Prostate gland (tissue), 2 donors: Measurements from ENCODE around the gene FOXL1. TPM values are rescaled to one million over a fixed set of nuclear protein-coding genes. Genes with fewer than 3 reads are reported as not detected.

Experiments used
- DNase-seq: peaks from one replicate; pipeline ENCODE4 v3.0.0-alpha.2; 2019; ENCODE audit warnings: low spot score
- H3K27ac ChIP-seq, 2 donors: fragments of 200-600 bp; sonication (generic); 2 replicates each; pipeline ENCODE4 v1.5.1; 2017 to 2019
- H3K27me3 ChIP-seq: fragments of 200-600 bp; sonication (generic); replicated peaks from 2 replicates; pipeline ENCODE4 v1.5.1; 2019; ENCODE audit not compliant: insufficient read depth
- H3K36me3 ChIP-seq, 2 donors: fragments of 200-600 bp; sonication (generic); 1 replicate in 1 of 2; 2 replicates in 1 of 2; pipeline versions ENCODE4 v1.5.1 to v1.8.1; 2017 to 2019
- H3K4me1 ChIP-seq: fragments of 200-600 bp; sonication (generic); replicated peaks from 2 replicates; pipeline ENCODE4 v1.5.1; 2019
- H3K4me3 ChIP-seq, 2 donors: fragments of 200-600 bp; sonication (generic); 2 replicates each; pipeline ENCODE4 v1.5.1; 2017 to 2019
- H3K9me3 ChIP-seq: fragments of 200-600 bp; sonication (generic); 2 replicates; pipeline ENCODE4 v1.5.1; 2017
- POLR2A ChIP-seq: fragments of 450-650 bp; IDR thresholded peaks from one replicate; pipeline ENCODE4 v1.6.1; 2016; ENCODE audit warnings: antibody characterized with exemption, mild to moderate bottlenecking
- POLR2AphosphoS5 ChIP-seq: sonication (generic); formaldehyde crosslinking; IDR thresholded peaks from one replicate; pipeline ENCODE4 v1.6.1; 2017; ENCODE audit warnings: antibody characterized with exemption
- WGBS: methylation state at CpG from one replicate; pipeline ENCODE4 v1.1.5; 2018; 5-methylcytosine and 5-hydroxymethylcytosine counted together
- intact Hi-C: fragments of 100-400 bp; cut with DNase I; formaldehyde crosslinking; loops from one replicate; pipeline ENCODE4 v1.14.2; 2022
- total RNA-seq, 2 donors: library from RNA; depleted of rRNA; stranded (reverse); fragments of >200 nt; gene quantifications; one replicate each; pipeline ENCODE4 v1.1.0, GENCODE V29; 2016
- TF ChIP-seq, protein P1 (sequence below), 4 experiments: fragments of 200-600 bp in 2 of 4; fragments of 450-650 bp in 2 of 4; sonication (generic) in 2 of 4; IDR thresholded peaks; 1 replicate in 3 of 4; 2 replicates in 1 of 4; pipeline ENCODE4 v1.5.1; 2016 to 2019; ENCODE audit warnings: antibody characterized with exemption in 4 of 4, mild to moderate bottlenecking in 2 of 4, moderate library complexity in 2 of 4

FOXL1 gene
- total RNA-seq, 2 donors from 2014 or later: 0.87 to 8.6 TPM

DNA sequence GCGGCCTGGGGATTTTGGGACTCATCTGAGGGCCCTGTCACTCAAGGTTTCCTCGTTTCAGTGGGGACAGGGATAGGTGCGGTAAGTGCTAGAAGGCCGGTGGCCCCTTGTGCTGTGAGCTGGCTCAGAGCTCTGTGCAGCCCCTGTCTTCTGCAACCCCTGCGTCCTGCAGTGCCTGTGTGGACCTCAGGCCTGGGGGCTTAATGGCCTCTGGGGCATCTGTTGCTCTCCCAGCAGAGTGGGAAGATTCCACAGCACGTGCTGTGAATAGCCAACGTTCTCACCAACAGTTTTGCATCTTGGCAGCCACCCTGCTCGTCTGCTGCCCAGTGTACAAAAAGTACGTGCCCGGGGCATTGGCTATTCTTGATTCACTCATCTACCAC lies 6.8 kb upstream of the FOXL1 start:
- no peak overlapping the region for H3K4me3 ChIP-seq
- intact Hi-C loops: no loop called here
- no peaks in the 10 kb centered on the region for H3K4me1 ChIP-seq
- H3K36me3 ChIP-seq: no peaks in the 10 kb centered on the region
- 78% methylated on average over 10 of the region's 10 CpGs for WGBS
- H3K27ac ChIP-seq: no peak overlapping the region
- H3K27me3 ChIP-seq: peaks cover 41% of the 10 kb centered on the region
- TF ChIP-seq POLR2A (no peak), POLR2AphosphoS5 (no peak)
- TF ChIP-seq, protein P1, sequence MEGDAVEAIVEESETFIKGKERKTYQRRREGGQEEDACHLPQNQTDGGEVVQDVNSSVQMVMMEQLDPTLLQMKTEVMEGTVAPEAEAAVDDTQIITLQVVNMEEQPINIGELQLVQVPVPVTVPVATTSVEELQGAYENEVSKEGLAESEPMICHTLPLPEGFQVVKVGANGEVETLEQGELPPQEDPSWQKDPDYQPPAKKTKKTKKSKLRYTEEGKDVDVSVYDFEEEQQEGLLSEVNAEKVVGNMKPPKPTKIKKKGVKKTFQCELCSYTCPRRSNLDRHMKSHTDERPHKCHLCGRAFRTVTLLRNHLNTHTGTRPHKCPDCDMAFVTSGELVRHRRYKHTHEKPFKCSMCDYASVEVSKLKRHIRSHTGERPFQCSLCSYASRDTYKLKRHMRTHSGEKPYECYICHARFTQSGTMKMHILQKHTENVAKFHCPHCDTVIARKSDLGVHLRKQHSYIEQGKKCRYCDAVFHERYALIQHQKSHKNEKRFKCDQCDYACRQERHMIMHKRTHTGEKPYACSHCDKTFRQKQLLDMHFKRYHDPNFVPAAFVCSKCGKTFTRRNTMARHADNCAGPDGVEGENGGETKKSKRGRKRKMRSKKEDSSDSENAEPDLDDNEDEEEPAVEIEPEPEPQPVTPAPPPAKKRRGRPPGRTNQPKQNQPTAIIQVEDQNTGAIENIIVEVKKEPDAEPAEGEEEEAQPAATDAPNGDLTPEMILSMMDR (IDR thresholded peaks at IDR 0.05): no peak
- DNase-seq: no peak
- no peaks in the 10 kb centered on the region for H3K9me3 ChIP-seq

GRCh38 chr16:86572041-86572521 lies 6.3 kb upstream of the FOXL1 start:
- no peaks in the 10 kb centered on the region for H3K4me1 ChIP-seq
- H3K27ac ChIP-seq: no peak overlapping the region
- intact Hi-C loops: no loop called here
- H3K36me3 ChIP-seq: no peaks in the 10 kb centered on the region
- WGBS: 89% methylated on average over 12 of the region's 12 CpGs
- TF ChIP-seq, protein P1 (IDR thresholded peaks at IDR 0.05): no peak
- no peak for TF ChIP-seq POLR2A
- TF ChIP-seq POLR2AphosphoS5: no peak
- peaks cover 45% of the 10 kb centered on the region for H3K27me3 ChIP-seq
- no peak for DNase-seq
- H3K9me3 ChIP-seq: no peaks in the 10 kb centered on the region
- H3K4me3 ChIP-seq: no peak overlapping the region

DNA sequence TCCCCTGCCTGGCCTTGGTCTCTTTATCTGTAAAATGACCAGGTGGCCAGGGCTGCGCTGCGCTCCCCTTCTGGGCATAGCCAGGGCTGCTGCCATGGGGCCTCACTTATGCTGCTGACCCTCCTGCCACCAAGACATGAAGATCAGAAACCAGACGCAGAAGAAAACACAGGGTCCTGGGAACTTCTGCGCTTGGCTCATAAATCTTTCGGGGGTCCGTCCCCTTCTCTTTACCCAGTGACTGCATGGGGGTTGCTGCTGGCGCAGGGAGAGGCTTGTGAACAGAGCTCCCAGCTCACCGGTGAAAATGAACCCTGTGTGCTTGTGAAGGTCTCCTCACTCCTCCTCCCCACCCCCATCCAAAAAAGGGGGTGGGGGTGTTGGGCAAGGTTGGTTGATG lies 5.7 kb upstream of the FOXL1 start:
- WGBS: 88% methylated on average over 8 of the region's 8 CpGs
- peaks cover 45% of the 10 kb centered on the region for H3K27me3 ChIP-seq
- TF ChIP-seq POLR2AphosphoS5: no peak
- TF ChIP-seq, protein P1 (IDR thresholded peaks at IDR 0.05): no peak
- TF ChIP-seq POLR2A: no peak
- intact Hi-C loops: no loop called here
- H3K4me1 ChIP-seq: no peaks in the 10 kb centered on the region
- no peak overlapping the region for H3K27ac ChIP-seq
- no peaks in the 10 kb centered on the region for H3K9me3 ChIP-seq
- DNase-seq: no peak
- no peak overlapping the region for H3K4me3 ChIP-seq
- H3K36me3 ChIP-seq: no peaks in the 10 kb centered on the region

GRCh38 chr16:86573215-86573614 lies 5.1 kb upstream of the FOXL1 start:
- H3K4me1 ChIP-seq: no peaks in the 10 kb centered on the region
- H3K9me3 ChIP-seq: no peaks in the 10 kb centered on the region
- DNase-seq: no peak
- no peak overlapping the region for H3K27ac ChIP-seq
- WGBS: 56% methylated on average over 8 of the region's 8 CpGs
- peaks cover 43% of the 10 kb centered on the region for H3K27me3 ChIP-seq
- H3K4me3 ChIP-seq: no peak overlapping the region
- intact Hi-C loops: no loop called here
- H3K36me3 ChIP-seq: no peaks in the 10 kb centered on the region
- no peak for TF ChIP-seq POLR2AphosphoS5
- TF ChIP-seq, protein P1 (IDR thresholded peaks at IDR 0.05): no peak
- TF ChIP-seq POLR2A: no peak

GRCh38 chr16:86573646-86574508 lies 4.5 kb upstream of the FOXL1 start:
- WGBS: 78% methylated on average over 13 of the region's 13 CpGs
- no peak for DNase-seq
- no peaks in the 10 kb centered on the region for H3K36me3 ChIP-seq
- no peaks in the 10 kb centered on the region for H3K4me1 ChIP-seq
- no peaks in the 10 kb centered on the region for H3K9me3 ChIP-seq
- intact Hi-C loops: no loop called here
- TF ChIP-seq, protein P1 (IDR thresholded peaks at IDR 0.05): no peak
- TF ChIP-seq POLR2A: no peak
- no peak for TF ChIP-seq POLR2AphosphoS5
- H3K4me3 ChIP-seq: no peak overlapping the region
- H3K27me3 ChIP-seq: peaks cover 41% of the 10 kb centered on the region
- H3K27ac ChIP-seq: no peak overlapping the region
